Panc1 (cell line): Measurements from ENCODE around the gene IL1R1. TPM values are rescaled to one million over a fixed set of nuclear protein-coding genes. Genes with fewer than 3 reads are reported as not detected.

Experiments used
- ATAC-seq: fragments of 200-7000 bp; cut with Tn5 transposase; 2 replicates; pipeline ENCODE4 v1.9.1; 2020; ENCODE audit warnings: mild to moderate bottlenecking, moderate library complexity
- BruUV-seq: library from RNA; stranded (reverse); fragments of 400-500 nt; replicated peaks from 2 replicates; lab custom pipeline; 2021; lab: Mats Ljungman, UMichigan
- CTCF ChIA-PET: fragments of 300-600 bp; sonication (Branson Sonifier 250); formaldehyde crosslinking; loops from one replicate; lab custom pipeline; 2022; ENCODE audit warnings: antibody characterized with exemption; lab: Charles Lee
- POLR2A ChIA-PET: fragments of 300-600 bp; sonication (Branson Sonifier 250); formaldehyde crosslinking; loops from one replicate; lab custom pipeline; 2022; ENCODE audit warnings: antibody characterized with exemption; lab: Charles Lee
- DNase-seq: peaks from one replicate; pipeline ENCODE4 v3.0.0-alpha.2; 2010; ENCODE audit warnings: low read depth, low spot score
- H3K27ac ChIP-seq: 2 replicates; pipeline ENCODE4 v1.5.1; 2011; ENCODE audit warnings: mild to moderate bottlenecking, low read length, inconsistent platforms
- H3K27me3 ChIP-seq: fragments of 200-500 bp; sonication (Bioruptor generic); 2 replicates; pipeline ENCODE4 v1.6.0; 2014; ENCODE audit warnings: low read length, inconsistent platforms; ENCODE audit not compliant: control insufficient read depth, insufficient read depth
- H3K36me3 ChIP-seq: fragments of 200-500 bp; sonication (Bioruptor generic); 2 replicates; pipeline ENCODE4 v1.5.1; 2014; ENCODE audit warnings: inconsistent platforms, mild to moderate bottlenecking, low read length, moderate library complexity; ENCODE audit not compliant: control insufficient read depth, insufficient read depth
- H3K4me1 ChIP-seq: 2 replicates; pipeline ENCODE4 v1.5.1; 2011; ENCODE audit warnings: inconsistent platforms, mild to moderate bottlenecking, low read length, moderate library complexity; ENCODE audit not compliant: control insufficient read depth, insufficient read depth
- H3K4me3 ChIP-seq, 2 experiments: 2 replicates each; pipeline ENCODE4 v1.5.1; 2011 to 2012; ENCODE audit warnings: low read depth in 2 of 2, low read length in 2 of 2, mild to moderate bottlenecking in 2 of 2, inconsistent platforms in 1 of 2, moderate library complexity in 1 of 2
- H3K9me3 ChIP-seq: fragments of 200-500 bp; sonication (Bioruptor generic); 2 replicates; pipeline ENCODE4 v1.5.1; 2014; ENCODE audit warnings: low read depth, mild to moderate bottlenecking, inconsistent platforms, low read length, moderate library complexity; ENCODE audit not compliant: control insufficient read depth, insufficient read depth
- POLR2AphosphoS5 ChIP-seq: IDR thresholded peaks from 2 replicates; pipeline ENCODE4 v1.6.1; 2012; ENCODE audit warnings: mild to moderate bottlenecking, low read depth, low read length, moderate library complexity
- SIN3A ChIP-seq: IDR thresholded peaks from 2 replicates; pipeline ENCODE4 v1.6.1; 2012; ENCODE audit warnings: low read depth, mild to moderate bottlenecking, low read length, moderate library complexity, borderline replicate concordance; ENCODE audit not compliant: insufficient read depth
- TCF7L2 ChIP-seq: IDR thresholded peaks from 2 replicates; pipeline ENCODE4 v1.6.1; 2011; ENCODE audit warnings: mild to moderate bottlenecking, low read depth, low read length, inconsistent platforms
- in situ Hi-C: cut with HindIII; loops from 2 replicates; pipeline ENCODE4 v1.10.0; 2016; ENCODE audit warnings: low sequenced_read_pairs, low pct_unique_long_range_greater_than_20kb
- intact Hi-C: fragments of 100-400 bp; cut with micrococcal nuclease; formaldehyde crosslinking; loops from one replicate; pipeline ENCODE4 v1.10.0; 2022; ENCODE audit not compliant: unreplicated experiment
- total RNA-seq: library from RNA; stranded (reverse); gene quantifications from one replicate; pipeline ENCODE4 v1.2.1, GENCODE V29; 2021; ENCODE audit not compliant: unreplicated experiment
- TF ChIP-seq, protein P1 (sequence below): fragments of 450-650 bp; IDR thresholded peaks from 2 replicates; pipeline ENCODE4 v1.5.1; 2017; ENCODE audit warnings: mild to moderate bottlenecking
- TF ChIP-seq, protein P2 (sequence below), 2 experiments: IDR thresholded peaks; 2 replicates each; pipeline ENCODE4 v1.6.1; 2011 to 2012; ENCODE audit warnings: low read depth in 2 of 2, control low read depth in 1 of 2, low read length in 1 of 2, mild to moderate bottlenecking in 1 of 2, moderate library complexity in 1 of 2; ENCODE audit not compliant: insufficient read depth in 1 of 2

Gene IL1R1
- total RNA-seq, 1 experiment from 2014 or later, result 7.1 TPM

DNA sequence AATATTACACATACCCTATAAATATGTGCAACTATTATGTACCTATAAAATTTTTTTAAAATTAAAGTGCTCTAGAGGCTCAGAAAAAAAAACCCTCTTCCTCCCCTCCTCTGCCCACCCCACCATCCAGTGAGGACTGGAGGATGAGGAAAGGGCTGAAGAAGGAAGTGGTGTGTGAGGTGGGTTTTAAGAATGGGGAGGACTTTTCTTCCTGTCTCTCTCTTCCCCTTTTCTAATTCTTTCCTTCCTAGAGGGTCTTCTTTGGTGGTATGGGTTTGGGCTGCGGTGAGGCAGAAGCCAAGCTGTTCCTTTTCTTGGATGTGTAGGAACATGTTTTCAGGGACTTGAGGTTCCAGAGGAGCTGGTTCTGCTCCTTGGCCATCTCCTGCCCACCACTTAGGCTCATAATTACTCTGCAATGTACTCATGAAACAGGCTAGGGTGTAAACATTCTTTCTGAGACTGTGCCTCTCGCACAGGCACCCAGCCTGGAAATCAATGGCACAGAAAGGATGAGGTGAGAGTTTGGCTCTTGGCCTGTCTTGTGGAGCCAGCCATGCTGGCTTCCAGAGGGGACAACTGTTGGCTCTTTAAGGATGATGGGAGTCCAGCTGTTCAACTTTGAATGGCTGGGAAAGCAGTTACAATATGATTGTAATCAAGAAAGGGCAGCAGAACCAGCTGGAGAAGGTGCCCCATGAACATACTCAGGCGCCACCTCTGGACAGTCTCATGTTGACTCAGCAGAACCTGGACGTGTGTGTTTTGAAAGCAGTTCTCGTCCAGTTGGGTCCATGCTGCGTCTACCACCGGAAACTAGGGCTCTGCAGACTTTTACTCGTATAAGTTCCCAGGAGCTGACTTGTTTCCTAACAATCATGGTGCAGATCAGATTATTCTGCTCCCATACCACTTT lies 82.5 kb downstream of the IL1R1 start:
- DNase-seq (no peak), ATAC-seq (no peak)
- Histone ChIP-seq H3K9me3 (no peaks in the 10 kb centered on the region), H3K27ac (no peak overlapping the region), H3K27me3 (no peaks in the 10 kb centered on the region), H3K4me3 (no peak overlapping the region), H3K4me1 (peaks cover 7% of the 10 kb centered on the region; the same call in 1 of the 2 replicates), H3K36me3 (no peaks in the 10 kb centered on the region)
- BruUV-seq, result no TSS peak
- TF ChIP-seq, protein P1, sequence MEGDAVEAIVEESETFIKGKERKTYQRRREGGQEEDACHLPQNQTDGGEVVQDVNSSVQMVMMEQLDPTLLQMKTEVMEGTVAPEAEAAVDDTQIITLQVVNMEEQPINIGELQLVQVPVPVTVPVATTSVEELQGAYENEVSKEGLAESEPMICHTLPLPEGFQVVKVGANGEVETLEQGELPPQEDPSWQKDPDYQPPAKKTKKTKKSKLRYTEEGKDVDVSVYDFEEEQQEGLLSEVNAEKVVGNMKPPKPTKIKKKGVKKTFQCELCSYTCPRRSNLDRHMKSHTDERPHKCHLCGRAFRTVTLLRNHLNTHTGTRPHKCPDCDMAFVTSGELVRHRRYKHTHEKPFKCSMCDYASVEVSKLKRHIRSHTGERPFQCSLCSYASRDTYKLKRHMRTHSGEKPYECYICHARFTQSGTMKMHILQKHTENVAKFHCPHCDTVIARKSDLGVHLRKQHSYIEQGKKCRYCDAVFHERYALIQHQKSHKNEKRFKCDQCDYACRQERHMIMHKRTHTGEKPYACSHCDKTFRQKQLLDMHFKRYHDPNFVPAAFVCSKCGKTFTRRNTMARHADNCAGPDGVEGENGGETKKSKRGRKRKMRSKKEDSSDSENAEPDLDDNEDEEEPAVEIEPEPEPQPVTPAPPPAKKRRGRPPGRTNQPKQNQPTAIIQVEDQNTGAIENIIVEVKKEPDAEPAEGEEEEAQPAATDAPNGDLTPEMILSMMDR, result no peak
- no peak for TF ChIP-seq POLR2AphosphoS5
- TF ChIP-seq, protein P2, sequence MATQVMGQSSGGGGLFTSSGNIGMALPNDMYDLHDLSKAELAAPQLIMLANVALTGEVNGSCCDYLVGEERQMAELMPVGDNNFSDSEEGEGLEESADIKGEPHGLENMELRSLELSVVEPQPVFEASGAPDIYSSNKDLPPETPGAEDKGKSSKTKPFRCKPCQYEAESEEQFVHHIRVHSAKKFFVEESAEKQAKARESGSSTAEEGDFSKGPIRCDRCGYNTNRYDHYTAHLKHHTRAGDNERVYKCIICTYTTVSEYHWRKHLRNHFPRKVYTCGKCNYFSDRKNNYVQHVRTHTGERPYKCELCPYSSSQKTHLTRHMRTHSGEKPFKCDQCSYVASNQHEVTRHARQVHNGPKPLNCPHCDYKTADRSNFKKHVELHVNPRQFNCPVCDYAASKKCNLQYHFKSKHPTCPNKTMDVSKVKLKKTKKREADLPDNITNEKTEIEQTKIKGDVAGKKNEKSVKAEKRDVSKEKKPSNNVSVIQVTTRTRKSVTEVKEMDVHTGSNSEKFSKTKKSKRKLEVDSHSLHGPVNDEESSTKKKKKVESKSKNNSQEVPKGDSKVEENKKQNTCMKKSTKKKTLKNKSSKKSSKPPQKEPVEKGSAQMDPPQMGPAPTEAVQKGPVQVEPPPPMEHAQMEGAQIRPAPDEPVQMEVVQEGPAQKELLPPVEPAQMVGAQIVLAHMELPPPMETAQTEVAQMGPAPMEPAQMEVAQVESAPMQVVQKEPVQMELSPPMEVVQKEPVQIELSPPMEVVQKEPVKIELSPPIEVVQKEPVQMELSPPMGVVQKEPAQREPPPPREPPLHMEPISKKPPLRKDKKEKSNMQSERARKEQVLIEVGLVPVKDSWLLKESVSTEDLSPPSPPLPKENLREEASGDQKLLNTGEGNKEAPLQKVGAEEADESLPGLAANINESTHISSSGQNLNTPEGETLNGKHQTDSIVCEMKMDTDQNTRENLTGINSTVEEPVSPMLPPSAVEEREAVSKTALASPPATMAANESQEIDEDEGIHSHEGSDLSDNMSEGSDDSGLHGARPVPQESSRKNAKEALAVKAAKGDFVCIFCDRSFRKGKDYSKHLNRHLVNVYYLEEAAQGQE (IDR thresholded peaks at IDR 0.05; ENCODE audit: insufficient read depth in 1 of 2, low read depth in 2 of 2, low read length in 1 of 2), result no peak
- no peak for TF ChIP-seq TCF7L2
- no peak for TF ChIP-seq SIN3A
- ChIA-PET CTCF (no interaction called here), POLR2A (no interaction called here)
- intact Hi-C loops, result no loop called here
- in situ Hi-C loops, result no loop called here

DNA sequence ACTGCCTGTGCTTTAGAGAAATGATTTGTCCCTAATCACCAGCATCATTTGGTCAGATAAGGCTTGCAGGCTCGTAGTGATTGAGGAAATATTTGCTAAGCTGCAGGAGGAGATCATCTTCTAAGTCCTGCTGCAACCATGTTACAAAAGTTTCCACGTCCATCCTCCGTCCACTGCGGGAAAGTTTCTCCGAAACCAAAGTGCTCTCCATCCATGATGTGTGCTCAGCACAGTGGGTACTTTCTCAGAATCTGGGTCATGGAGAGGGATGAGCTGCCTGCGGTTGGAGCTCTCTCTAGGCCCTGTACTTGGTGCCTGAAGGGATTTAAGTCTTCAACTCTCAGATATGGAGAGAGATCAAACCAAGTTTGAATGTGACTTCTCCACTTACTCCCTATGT lies 83.6 kb downstream of the IL1R1 start:
- POLR2A ChIA-PET, result no interaction called here
- no peak for TF ChIP-seq POLR2AphosphoS5
- TF ChIP-seq, protein P1, result no peak
- no peak for TF ChIP-seq SIN3A
- TF ChIP-seq TCF7L2, result no peak
- TF ChIP-seq, protein P2 (IDR thresholded peaks at IDR 0.05; ENCODE audit: insufficient read depth in 1 of 2, low read depth in 2 of 2, low read length in 1 of 2), result no peak
- CTCF ChIA-PET, result no interaction called here
- intact Hi-C loops (no loop called here), in situ Hi-C loops (no loop called here)
- Histone ChIP-seq H3K27ac (no peak overlapping the region), H3K9me3 (no peaks in the 10 kb centered on the region), H3K36me3 (no peaks in the 10 kb centered on the region), H3K4me1 (peaks cover 7% of the 10 kb centered on the region; the same call in 1 of the 2 replicates), H3K4me3 (no peak overlapping the region), H3K27me3 (no peaks in the 10 kb centered on the region)
- DNase-seq, result no peak
- no TSS peak for BruUV-seq
- ATAC-seq, result no peak
